ENCODE data around the gene DUSP1.

Gene DUSP1

GRCh38 chr5:172774561-172775315 lies 3.7 kb upstream of the DUSP1 start:
- TF ChIP-seq REST (IDR thresholded peaks at IDR 0.05; ENCODE audit: insufficient read depth in 1 of 2, low read depth in 2 of 2, low read length in 2 of 2) (no peak), FOXP2 (optimal IDR thresholded peaks at IDR 0.05; ENCODE audit: borderline replicate concordance, extremely low read depth, extremely low read length, insufficient read depth) (no peak), TAF1 (IDR thresholded peaks at IDR 0.05; ENCODE audit: borderline replicate concordance, insufficient read depth, low read length) (no peak), SIN3A (IDR thresholded peaks at IDR 0.05; ENCODE audit: borderline replicate concordance, insufficient read depth, low read length) (no peak), POLR2AphosphoS5 (IDR thresholded peaks at IDR 0.05; ENCODE audit: low read depth, low read length) (no peak)

- TF ChIP-seq REST (IDR thresholded peaks at IDR 0.05; ENCODE audit: insufficient read depth in 1 of 2, low read depth in 2 of 2, low read length in 2 of 2) (no peak), SIN3A (IDR thresholded peaks at IDR 0.05; ENCODE audit: borderline replicate concordance, insufficient read depth, low read length) (no peak), FOXP2 (optimal IDR thresholded peaks at IDR 0.05; ENCODE audit: borderline replicate concordance, extremely low read depth, extremely low read length, insufficient read depth) (no peak), TAF1 (IDR thresholded peaks at IDR 0.05; ENCODE audit: borderline replicate concordance, insufficient read depth, low read length) (no peak), POLR2AphosphoS5 (IDR thresholded peaks at IDR 0.05; ENCODE audit: low read depth, low read length) (no peak)
Measured at GRCh38 chr5:172773481-172774469, 2.8 kb upstream of the DUSP1 start.

DNA sequence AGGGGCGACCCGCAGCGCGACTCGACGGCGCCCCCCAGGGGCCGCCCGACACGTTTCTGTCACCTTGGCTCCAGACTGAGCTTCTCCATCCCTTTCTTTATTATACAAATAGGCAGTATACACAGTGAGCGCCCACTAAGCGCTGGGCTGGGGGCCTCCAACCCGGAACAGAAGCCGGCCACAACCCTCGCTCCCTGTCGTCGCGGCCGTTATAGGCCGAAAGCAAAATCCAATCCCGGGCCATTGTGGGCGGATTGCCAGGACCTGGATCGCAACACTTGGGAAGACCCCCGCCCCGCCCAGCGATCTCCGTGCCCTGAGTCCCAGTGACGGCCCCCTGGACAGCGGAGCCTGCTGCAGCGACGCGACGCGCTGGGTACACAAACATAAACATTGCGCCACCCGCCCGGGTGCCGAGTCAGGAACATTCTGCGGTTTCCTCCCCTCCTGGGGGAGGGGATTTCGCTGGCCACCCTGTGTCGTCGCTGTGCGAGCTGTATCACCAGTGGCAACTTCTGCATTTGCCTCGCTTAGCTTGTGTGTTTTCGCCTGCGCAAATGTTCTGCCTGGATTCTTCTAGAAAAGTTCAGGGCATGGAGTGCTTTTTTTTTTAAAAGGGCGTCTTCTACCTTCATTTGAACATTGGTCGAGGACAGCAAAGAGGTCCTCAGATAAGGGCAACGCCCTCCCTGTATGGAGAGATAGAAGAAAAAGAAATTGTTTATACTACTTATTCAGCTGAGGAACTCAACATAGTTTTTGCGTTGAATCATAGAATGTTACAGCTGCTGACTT lies 1.3 kb upstream of the DUSP1 start:
- TF ChIP-seq FOXP2 (optimal IDR thresholded peaks at IDR 0.05; ENCODE audit: borderline replicate concordance, extremely low read depth, extremely low read length, insufficient read depth) (no peak), SIN3A (IDR thresholded peaks at IDR 0.05; ENCODE audit: borderline replicate concordance, insufficient read depth, low read length) (no peak), TAF1 (IDR thresholded peaks at IDR 0.05; ENCODE audit: borderline replicate concordance, insufficient read depth, low read length) (no peak), REST (IDR thresholded peaks at IDR 0.05; ENCODE audit: insufficient read depth in 1 of 2, low read depth in 2 of 2, low read length in 2 of 2) (no peak), POLR2AphosphoS5 (IDR thresholded peaks at IDR 0.05; ENCODE audit: low read depth, low read length) (no peak)

GRCh38 chr5:172771439-172772111 lies 580 bp upstream of the DUSP1 start:
- TF ChIP-seq POLR2AphosphoS5 (IDR thresholded peaks at IDR 0.05; ENCODE audit: low read depth, low read length) (no peak), TAF1 (IDR thresholded peaks at IDR 0.05; ENCODE audit: borderline replicate concordance, insufficient read depth, low read length) (no peak), REST (IDR thresholded peaks at IDR 0.05; ENCODE audit: insufficient read depth in 1 of 2, low read depth in 2 of 2, low read length in 2 of 2) (no peak), FOXP2 (optimal IDR thresholded peaks at IDR 0.05; ENCODE audit: borderline replicate concordance, extremely low read depth, extremely low read length, insufficient read depth) (no peak), SIN3A (IDR thresholded peaks at IDR 0.05; ENCODE audit: borderline replicate concordance, insufficient read depth, low read length) (no peak)

All from PFSK-1 (cell line).